ENCODE measurements around the gene PDGFB.

Gene PDGFB

GRCh38 chr22:39207141-39208012 lies 37.4 kb downstream of the PDGFB start:
- DNase-seq (ENCODE audit: low read depth in 3 of 3): no peak

GRCh38 chr22:39206491-39206890 lies 38.3 kb downstream of the PDGFB start:
- no peak for DNase-seq (ENCODE audit: low read depth in 3 of 3)

GRCh38 chr22:39205344-39206021 lies 39.3 kb downstream of the PDGFB start:
- no peak for DNase-seq (ENCODE audit: low read depth in 3 of 3)

- DNase-seq (ENCODE audit: low read depth in 3 of 3): no peak
Measured at GRCh38 chr22:39204216-39204615, 40.6 kb downstream of the PDGFB start.

- no peak for DNase-seq (ENCODE audit: low read depth in 3 of 3)
Measured at GRCh38 chr22:39197578-39197977, 47.2 kb downstream of the PDGFB start.

DNA sequence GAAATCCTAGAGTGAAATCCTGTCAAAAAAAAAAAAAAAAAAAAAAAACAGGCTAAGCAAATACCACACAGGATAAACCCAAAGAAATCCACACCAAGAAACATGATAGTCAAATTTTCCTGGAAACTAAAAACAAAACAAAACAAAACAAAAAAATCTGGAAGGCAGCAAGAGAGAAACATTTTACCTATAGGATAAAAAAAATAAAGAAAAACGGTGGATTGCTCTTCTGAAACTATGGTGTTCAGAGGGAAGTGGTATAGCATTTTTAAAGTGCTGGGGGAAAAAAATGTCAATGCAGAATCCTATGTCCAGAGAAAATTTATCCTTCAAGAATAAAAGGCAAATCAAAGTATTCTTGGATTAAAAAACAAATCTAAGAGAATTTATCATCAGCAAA lies 50.7 kb downstream of the PDGFB start:
- DNase-seq (ENCODE audit: low read depth in 3 of 3): no peak

DNA sequence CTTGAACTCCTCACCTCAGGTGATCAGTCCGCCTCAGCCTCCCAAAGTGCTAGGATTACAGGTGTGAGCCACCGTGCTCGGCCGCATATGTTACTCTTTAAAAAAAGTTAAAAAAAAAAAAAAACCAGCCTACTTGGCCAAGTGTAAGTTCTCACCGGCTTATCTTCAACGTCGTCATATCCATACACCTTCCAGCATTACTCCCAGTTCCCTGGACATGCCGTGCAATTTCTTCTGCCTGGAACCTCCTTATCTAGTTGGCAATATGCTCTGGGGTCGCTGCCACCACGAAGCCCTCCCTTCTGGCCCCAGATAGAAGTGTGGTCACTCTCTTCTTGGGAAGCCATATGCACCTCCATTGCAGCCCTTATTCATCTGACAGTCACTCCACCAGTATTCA lies 56.0 kb downstream of the PDGFB start:
- no peak for DNase-seq (ENCODE audit: low read depth in 3 of 3)

- DNase-seq (ENCODE audit: low read depth in 3 of 3): no peak
Measured at GRCh38 chr22:39185601-39186012, 59.2 kb downstream of the PDGFB start.

- DNase-seq (ENCODE audit: low read depth in 3 of 3): no peak
Measured at GRCh38 chr22:39184586-39185577, 59.9 kb downstream of the PDGFB start.

DNA sequence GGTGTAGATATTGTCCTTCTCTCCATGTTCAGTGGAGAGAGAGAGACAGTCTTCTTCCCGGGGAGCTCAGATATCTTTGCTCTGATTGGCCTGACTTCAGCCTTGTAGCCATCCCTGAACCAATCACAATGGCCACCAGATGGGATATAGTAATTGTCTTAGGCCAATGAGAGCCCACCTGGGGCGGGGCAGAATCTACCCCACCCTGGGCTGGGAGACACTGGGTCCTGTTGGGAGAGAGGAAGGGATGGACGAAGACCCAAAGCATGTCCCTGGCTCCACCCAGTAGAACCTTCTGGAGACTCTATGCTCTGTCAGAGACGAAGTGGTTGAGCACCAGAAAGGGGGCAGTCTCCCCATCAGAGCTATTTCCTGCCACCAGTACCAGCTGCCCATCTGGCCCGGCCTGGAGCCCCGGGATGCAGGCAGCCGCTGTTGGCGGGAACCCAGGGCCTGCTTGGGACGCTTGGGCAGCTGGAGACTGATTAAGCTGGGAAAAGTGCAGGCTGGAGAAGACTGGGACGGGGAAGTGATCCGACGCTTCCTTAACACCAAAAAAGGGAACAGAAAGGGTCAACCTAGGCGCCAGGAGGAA lies 60.7 kb downstream of the PDGFB start:
- no peak for DNase-seq (ENCODE audit: low read depth in 3 of 3)

DNA sequence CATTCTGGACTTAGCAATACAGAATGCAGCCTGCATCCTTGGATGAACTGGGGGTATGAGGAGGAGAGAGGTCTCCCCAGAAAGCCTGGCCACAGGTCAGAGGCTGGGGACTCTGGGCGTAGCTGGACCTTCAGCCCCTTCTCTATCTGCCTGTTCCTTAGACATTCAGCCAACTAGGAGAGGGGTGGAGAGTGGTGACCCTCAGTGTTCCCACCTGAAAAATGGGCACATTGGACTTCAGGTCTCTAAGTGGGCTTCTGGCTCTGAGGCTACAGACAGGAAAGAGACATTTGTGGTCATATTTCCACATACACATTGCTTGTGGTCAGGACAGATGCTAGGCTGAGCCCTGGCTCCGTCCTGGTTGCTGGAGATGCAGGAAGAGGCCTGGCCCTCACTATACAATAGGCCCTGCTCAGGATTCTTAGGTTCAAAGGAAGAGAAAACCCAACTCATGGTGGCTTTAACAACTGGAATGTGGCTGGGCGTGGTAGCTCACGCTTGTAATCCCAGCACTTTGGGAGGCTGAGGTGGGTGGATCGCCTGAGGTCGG lies 62.2 kb downstream of the PDGFB start:
- no peak for DNase-seq (ENCODE audit: low read depth in 3 of 3)

DNA sequence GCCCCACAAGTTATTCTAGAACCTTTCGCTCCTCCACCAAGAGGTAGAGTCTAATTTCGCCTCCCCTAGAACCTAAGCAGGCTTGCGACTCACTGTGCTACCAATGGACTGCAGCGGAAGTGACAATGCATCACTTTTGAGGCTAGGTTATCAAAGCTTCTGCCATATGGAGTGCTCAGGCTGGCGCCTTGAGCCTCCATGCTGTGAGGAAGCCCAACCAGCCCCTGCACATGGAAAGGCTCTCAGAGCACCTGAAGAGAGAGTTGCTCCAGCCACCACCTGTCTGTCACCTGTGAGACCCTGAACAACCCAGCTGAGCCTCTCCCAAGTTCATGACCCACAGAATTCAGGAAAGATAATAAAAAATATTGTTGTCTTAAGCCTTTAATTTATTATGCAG lies 63.0 kb downstream of the PDGFB start:
- no peak for DNase-seq (ENCODE audit: low read depth in 3 of 3)

- DNase-seq (ENCODE audit: low read depth in 3 of 3): no peak
Measured at GRCh38 chr22:39181356-39181755, 63.4 kb downstream of the PDGFB start.

- no peak for DNase-seq (ENCODE audit: low read depth in 3 of 3)
Measured at GRCh38 chr22:39179841-39180335, 64.9 kb downstream of the PDGFB start.

DNA sequence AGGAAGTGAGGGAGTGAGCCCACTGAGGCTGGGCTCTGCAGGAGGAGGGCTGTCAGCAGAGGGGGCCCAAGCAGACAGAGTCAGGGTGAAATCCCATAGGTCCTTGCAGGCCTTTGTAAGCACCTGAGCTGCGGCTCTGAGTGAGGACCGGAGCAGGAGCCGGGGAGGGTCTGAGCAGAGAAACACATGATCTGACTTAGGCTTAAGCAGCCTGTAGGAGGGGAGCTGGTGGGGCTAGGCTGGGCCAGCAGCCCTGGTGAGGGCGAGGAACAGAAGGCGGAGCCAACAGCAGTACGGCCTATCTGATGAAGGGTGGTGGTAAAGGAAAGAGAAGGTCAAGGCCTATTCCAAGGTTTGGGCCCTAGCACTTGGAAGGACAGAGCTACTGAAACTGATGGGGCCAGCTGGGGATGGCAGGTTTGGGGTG lies 65.4 kb downstream of the PDGFB start:
- DNase-seq (ENCODE audit: low read depth in 3 of 3): no peak

GRCh38 chr22:39178206-39179111 lies 66.3 kb downstream of the PDGFB start:
- DNase-seq (ENCODE audit: low read depth in 3 of 3): no peak

- DNase-seq (ENCODE audit: low read depth in 3 of 3): no peak
Measured at GRCh38 chr22:39177791-39178190, 67.0 kb downstream of the PDGFB start.

DNA sequence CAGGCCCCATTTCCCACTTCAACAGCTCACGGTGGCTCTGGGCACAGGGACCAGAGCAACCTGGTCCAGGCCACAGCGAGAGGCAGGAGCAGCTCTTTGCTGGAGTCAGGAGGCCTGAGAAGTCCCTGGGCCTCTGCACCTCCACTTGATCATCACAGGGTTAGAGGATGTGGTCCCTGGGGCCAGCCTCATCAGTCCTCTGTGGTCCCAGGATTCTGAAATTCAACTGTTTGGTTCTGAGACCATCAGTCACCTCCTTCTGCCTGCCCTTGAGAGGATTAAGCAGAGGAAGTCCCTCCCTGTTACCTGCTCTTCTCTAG lies 67.4 kb downstream of the PDGFB start:
- no peak for DNase-seq (ENCODE audit: low read depth in 3 of 3)

DNA sequence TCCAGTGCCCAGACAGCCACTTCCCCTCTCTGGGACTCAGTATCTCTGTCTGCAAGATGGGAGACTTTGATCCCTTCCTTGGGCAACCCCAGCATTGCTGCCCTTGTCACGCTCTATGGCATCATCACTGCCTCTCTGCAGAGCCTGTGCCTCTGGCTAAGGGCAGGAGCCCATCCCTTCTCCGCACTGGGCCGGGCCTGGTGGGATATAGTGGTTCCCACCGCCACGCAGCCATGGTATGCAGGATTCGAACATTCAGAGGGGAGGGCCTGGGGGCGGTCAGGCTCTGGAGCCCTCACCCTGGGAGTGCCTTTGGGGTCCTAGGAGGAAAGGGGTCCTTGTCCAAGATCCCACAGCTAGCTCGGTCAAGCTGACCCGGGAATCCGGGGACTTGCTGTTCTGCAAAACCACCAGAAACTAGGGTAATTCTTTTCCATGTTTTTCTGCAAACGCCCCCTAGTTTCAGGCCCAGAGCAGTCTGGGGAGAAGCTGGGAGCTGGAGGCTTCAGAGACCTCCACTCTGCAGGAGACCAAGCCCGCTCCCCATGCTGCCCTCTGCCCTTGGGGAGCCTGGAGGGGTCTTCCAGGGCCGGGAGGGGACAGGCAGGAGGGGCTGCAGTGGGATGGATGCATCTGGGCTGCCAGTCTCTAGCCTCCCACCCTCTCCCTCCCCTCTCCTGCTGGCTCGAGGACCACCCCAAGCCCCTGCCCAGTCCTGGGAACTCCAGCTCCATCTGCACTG lies 67.9 kb downstream of the PDGFB start:
- DNase-seq (ENCODE audit: low read depth in 3 of 3): no peak
